Colonic mucosa (tissue), 4 donors: ENCODE data around the gene PNKD. TPM values are rescaled to one million over a fixed set of nuclear protein-coding genes. Genes with fewer than 3 reads are reported as not detected.

ENCODE experiments used
- DNase-seq: peaks from one replicate; pipeline ENCODE4 v3.0.0-alpha.2; 2020
- H3K27ac ChIP-seq: fragments of 200-600 bp; one replicate; pipeline ENCODE4 v1.8.0; 2021
- H3K27me3 ChIP-seq: fragments of 200-600 bp; one replicate; pipeline ENCODE4 v1.8.0; 2021
- H3K36me3 ChIP-seq: fragments of 200-600 bp; one replicate; pipeline ENCODE4 v1.8.0; 2021
- H3K4me1 ChIP-seq: fragments of 200-600 bp; one replicate; pipeline ENCODE4 v1.8.0; 2021; ENCODE audit warnings: mild to moderate bottlenecking
- H3K4me3 ChIP-seq: fragments of 200-600 bp; one replicate; pipeline ENCODE4 v1.8.0; 2021
- H3K9ac ChIP-seq, 2 donors: one replicate each; pipeline ENCODE4 v1.7.0; 2013; ENCODE audit warnings: control low read depth in 2 of 2, low read depth in 2 of 2, low read length in 2 of 2
- H3K9me3 ChIP-seq: fragments of 200-600 bp; one replicate; pipeline ENCODE4 v1.8.0; 2021
- CTCF ChIP-seq: fragments of 200-600 bp; IDR thresholded peaks from one replicate; pipeline ENCODE4 v1.8.0; 2022; ENCODE audit warnings: antibody characterized with exemption, mild to moderate bottlenecking
- intact Hi-C: fragments of 100-400 bp; cut with DNase I; formaldehyde crosslinking; loops from one replicate; pipeline ENCODE4 v1.14.1; 2022
- total RNA-seq, 2 donors: library from RNA; stranded (reverse); fragmentation: NEBNext Ultra II Directional in 1 of 2; extraction: Animal tissue kit (Norgen Biotek cat#: 25700) in 1 of 2; gene quantifications; one replicate each; pipeline ENCODE4 v1.2.1, GENCODE V29; 2021
- donor health status: healthy.
- donor health status: DM: no; HTN: no; CAD: no.
- donor health status: DM: no; HTN: no; CAD: no.

PNKD gene
- total RNA-seq, 2 donors from 2014 or later: 109 to 136 TPM

- TF ChIP-seq CTCF: no peak
- Histone ChIP-seq H3K9ac (no peak overlapping the region), H3K27me3 (no peaks in the 10 kb centered on the region), H3K4me1 (peaks cover 7% of the 10 kb centered on the region), H3K27ac (peak overlapping the region; percentile 67), H3K36me3 (no peaks in the 10 kb centered on the region), H3K9me3 (no peaks in the 10 kb centered on the region), H3K4me3 (no peak overlapping the region)
- intact Hi-C loops: no loop called here
- DNase-seq: no peak
Measured at GRCh38 chr2:218228366-218229090, 41.8 kb upstream of the PNKD start.

- H3K27me3 ChIP-seq: no peaks in the 10 kb centered on the region
- H3K9ac ChIP-seq: no peak overlapping the region
- H3K4me1 ChIP-seq: peaks cover 7% of the 10 kb centered on the region
- intact Hi-C loops: no loop called here
- no peak for TF ChIP-seq CTCF
- H3K9me3 ChIP-seq: no peaks in the 10 kb centered on the region
- H3K27ac ChIP-seq: peak overlapping the region; percentile 67
- no peak overlapping the region for H3K4me3 ChIP-seq
- no peaks in the 10 kb centered on the region for H3K36me3 ChIP-seq
- DNase-seq: no peak
Measured at GRCh38 chr2:218229239-218229638, 41.1 kb upstream of the PNKD start.

GRCh38 chr2:218229851-218230250, 40.5 kb upstream of the PNKD start:
- Histone ChIP-seq H3K4me1 (peaks cover 7% of the 10 kb centered on the region), H3K9me3 (no peaks in the 10 kb centered on the region), H3K4me3 (no peak overlapping the region), H3K27ac (peak overlapping the region; percentile 67), H3K9ac (no peak overlapping the region), H3K36me3 (no peaks in the 10 kb centered on the region), H3K27me3 (no peaks in the 10 kb centered on the region)
- DNase-seq: peak; percentile 43
- intact Hi-C loops: no loop called here
- TF ChIP-seq CTCF: no peak

- DNase-seq: peak; percentile 82
- H3K9me3 ChIP-seq: no peaks in the 10 kb centered on the region
- H3K36me3 ChIP-seq: peaks cover 10% of the 10 kb centered on the region
- intact Hi-C loops: no loop called here
- peaks cover 7% of the 10 kb centered on the region for H3K4me1 ChIP-seq
- H3K27me3 ChIP-seq: no peaks in the 10 kb centered on the region
- TF ChIP-seq CTCF: peak; percentile 48
- peak overlapping the region in 1 of 2 donors; percentile 32 for H3K9ac ChIP-seq
- no peak overlapping the region for H3K4me3 ChIP-seq
- peak overlapping the region; percentile 67 for H3K27ac ChIP-seq
Measured at GRCh38 chr2:218230882-218231281, 39.4 kb upstream of the PNKD start.

- no peak for TF ChIP-seq CTCF
- Histone ChIP-seq H3K36me3 (peaks cover 10% of the 10 kb centered on the region), H3K4me3 (no peak overlapping the region), H3K9me3 (no peaks in the 10 kb centered on the region), H3K27ac (no peak overlapping the region), H3K9ac (no peak overlapping the region), H3K4me1 (peaks cover 7% of the 10 kb centered on the region), H3K27me3 (no peaks in the 10 kb centered on the region)
- intact Hi-C loops: no loop called here
- no peak for DNase-seq
Measured at GRCh38 chr2:218233543-218233942, 36.8 kb upstream of the PNKD start.
